Smooth muscle cell of the coronary artery (primary cell): ENCODE results near the gene MAP3K13. TPM values are rescaled to one million over a fixed set of nuclear protein-coding genes. Genes with fewer than 3 reads are reported as not detected.

Experiments used
- total RNA-seq: library from RNA; depleted of rRNA; stranded (reverse); fragments of >200 nt; gene quantifications from 2 replicates; pipeline ENCODE4 v1.2.3, GENCODE V29; 2014; ENCODE audit warnings: low replicate concordance

The MAP3K13 gene
- total RNA-seq = 14.7 and 19.3 TPM in 2 replicates

GRCh38 chr3:185362850-185363661, at the start of gene MAP3K13:
MAP3K13 (plus strand) TSS chr3:185363136; CDS start chr3:185428582, 65,446 bp downstream.

GRCh38 chr3:185498503-185499396, 135.8 kb downstream of the MAP3K13 start, which contains the start of gene TMEM41A:
TMEM41A (minus strand) TSS chr3:185499035; CDS start chr3:185498961, 74 bp downstream.

Other genes starting within 250 kb of the MAP3K13 start
- 0.23 TPM in 1 of 2 replicates, not detected in the other for gene C3orf70, start 210.1 kb upstream of the MAP3K13 start, total RNA-seq
- 3.2 and 4.2 TPM in 2 replicates for gene EHHADH, start 109.1 kb upstream of the MAP3K13 start, total RNA-seq
- gene TMEM41A, start 135.9 kb downstream of the MAP3K13 start, total RNA-seq = 6.7 and 7.4 TPM in 2 replicates
- gene LIPH, start 189.5 kb downstream of the MAP3K13 start, total RNA-seq = under 0.01 and 0.90 TPM in 2 replicates
- gene SENP2, start 223.2 kb downstream of the MAP3K13 start, total RNA-seq = 26.9 and 34.0 TPM in 2 replicates